H1 (cell line): Measurements from ENCODE around the gene TJP3. TPM values are rescaled to one million over a fixed set of nuclear protein-coding genes. Genes with fewer than 3 reads are reported as not detected.

ENCODE experiments used
- CBX8 ChIP-seq: fragments of 300-800, 300-1000 bp; sonication (generic); IDR thresholded peaks from 2 replicates; pipeline ENCODE4 v1.7.1; 2016; ENCODE audit warnings: low read depth, low read length, borderline replicate concordance
- CHD1 ChIP-seq: IDR thresholded peaks from 2 replicates; pipeline ENCODE4 v1.6.1; 2012; ENCODE audit warnings: low read depth, low read length, improper control_type of control experiment
- CREB1 ChIP-seq: IDR thresholded peaks from 2 replicates; pipeline ENCODE4 v1.6.1; 2012; ENCODE audit warnings: inconsistent platforms
- CTBP2 ChIP-seq: IDR thresholded peaks from 2 replicates; pipeline ENCODE4 v1.7.0; 2011; ENCODE audit warnings: borderline replicate concordance, mild to moderate bottlenecking, moderate library complexity, mixed read lengths, low read length; ENCODE audit not compliant: insufficient read depth, insufficient read length
- GABPA ChIP-seq: IDR thresholded peaks from 2 replicates; pipeline ENCODE4 v1.6.1; 2011; ENCODE audit warnings: mild to moderate bottlenecking, low read length, moderate library complexity, borderline replicate concordance; ENCODE audit not compliant: insufficient read depth
- HDAC6 ChIP-seq: IDR thresholded peaks from one replicate; pipeline ENCODE4 v1.7.1; 2012; ENCODE audit warnings: low read depth, mild to moderate bottlenecking, inconsistent platforms, low read length, moderate library complexity
- KDM4A ChIP-seq: IDR thresholded peaks from one replicate; pipeline ENCODE4 v1.7.1; 2012; ENCODE audit warnings: low read depth, mild to moderate bottlenecking, moderate library complexity, low read length, inconsistent platforms; ENCODE audit not compliant: severe bottlenecking
- MAX ChIP-seq: IDR thresholded peaks from 2 replicates; pipeline ENCODE4 v1.6.1; 2012; ENCODE audit warnings: inconsistent platforms
- NANOG ChIP-seq: IDR thresholded peaks from 2 replicates; pipeline ENCODE4 v1.6.1; 2011; ENCODE audit warnings: low read length, low read depth, mild to moderate bottlenecking, inconsistent platforms; ENCODE audit not compliant: insufficient read depth, poor library complexity, severe bottlenecking
- RAD21 ChIP-seq, 2 experiments: IDR thresholded peaks in 1 of 2; conservative IDR thresholded peaks in 1 of 2; 2 replicates each; pipeline ENCODE4 v1.6.1; 2011; ENCODE audit warnings: low read depth in 2 of 2, low read length in 2 of 2, improper control_type of control experiment in 1 of 2, inconsistent platforms in 1 of 2, mild to moderate bottlenecking in 1 of 2, moderate library complexity in 1 of 2
- RFX5 ChIP-seq: IDR thresholded peaks from 2 replicates; pipeline ENCODE4 v1.6.1; 2011; ENCODE audit warnings: low read depth, low read length, improper control_type of control experiment, borderline replicate concordance
- SP2 ChIP-seq: IDR thresholded peaks from 2 replicates; pipeline ENCODE4 v1.6.1; 2012; ENCODE audit warnings: mild to moderate bottlenecking, low read length, inconsistent platforms
- SP4 ChIP-seq: IDR thresholded peaks from 2 replicates; pipeline ENCODE4 v1.6.1; 2012; ENCODE audit warnings: low read length, inconsistent platforms
- TAF7 ChIP-seq: optimal IDR thresholded peaks from 2 replicates; pipeline ENCODE3; 2011; ENCODE audit warnings: low read depth, mild to moderate bottlenecking, inconsistent platforms, low read length, moderate library complexity, borderline replicate concordance
- TEAD4 ChIP-seq: IDR thresholded peaks from 2 replicates; pipeline ENCODE4 v1.6.1; 2012; ENCODE audit warnings: low read depth, low read length, inconsistent platforms, mixed read lengths
- USF2 ChIP-seq: IDR thresholded peaks from 2 replicates; pipeline ENCODE4 v1.6.1; 2011; ENCODE audit warnings: low read length, improper control_type of control experiment
- YY1 ChIP-seq: IDR thresholded peaks from 2 replicates; pipeline ENCODE4 v1.6.1; 2011; ENCODE audit warnings: low read depth, mild to moderate bottlenecking, low read length
- polyA plus RNA-seq, 7 experiments: library from polyadenylated mRNA; depleted of rRNA in 3 of 7; stranded (reverse) in 5 of 7; unstranded in 2 of 7; fragments of >200 nt in 5 of 7; fragments of 200-250 nt in 2 of 7; gene quantifications; 1 replicate in 5 of 7; 2 replicates in 1 of 7; 4 replicates in 1 of 7; pipeline versions ENCODE4 v1.2.1 to v1.2.3, GENCODE V29; 2011 to 2013; ENCODE audit warnings: missing spikeins in 2 of 7, mixed read lengths in 2 of 7
- total RNA-seq: library from RNA; stranded (reverse); fragmentation: NEBNext Ultra II Directional; extraction: Animal tissue kit (Norgen Biotek cat#: 25700); gene quantifications from 2 replicates; pipeline ENCODE4 v1.2.1, GENCODE V29; 2021

Gene TJP3
- total and polyA plus RNA-seq, 2 of the 8 experiments (the other 6 are each of a cell fraction or from before 2014, with no cell fraction given) = 17.1 to 26.1 TPM

- TF ChIP-seq CBX8 (no peak), NANOG (no peak), RAD21 (IDR thresholded peaks at IDR 0.05 in 1 of 2, conservative IDR thresholded peaks at IDR 0.05 in 1 of 2; ENCODE audit: low read depth in 2 of 2, low read length in 2 of 2) (peak; percentile 68 to 81), TEAD4 (no peak), KDM4A (no peak), TAF7 (no peak), SP2 (no peak), CTBP2 (no peak), YY1 (no peak), MAX (peak; percentile 97), GABPA (no peak), CHD1 (no peak), RFX5 (no peak), SP4 (no peak), CREB1 (peak; percentile 73), USF2 (peak; percentile 62; the same call in 1 of the 2 replicates), HDAC6 (no peak)
Observed at GRCh38 chr19:3783660-3784584, 75.7 kb downstream of the TJP3 start (continued).
